ENCODE results near the gene PLB1. TPM values are rescaled to one million over a fixed set of nuclear protein-coding genes. Genes with fewer than 3 reads are reported as not detected.

The PLB1 gene
- polyA plus RNA-seq, 1 donor from 2014 or later, result 2.8 TPM

GRCh38 chr2:28628506-28628905 lies 132.6 kb downstream of the PLB1 start:
- TF ChIP-seq POLR2AphosphoS5 (IDR thresholded peaks at IDR 0.05) (no peak), SMC3 (conservative IDR thresholded peaks at IDR 0.05; ENCODE audit: poor library complexity) (no peak), MXI1 (conservative IDR thresholded peaks at IDR 0.05; ENCODE audit: poor library complexity, severe bottlenecking) (no peak), EP300 (conservative IDR thresholded peaks at IDR 0.05; ENCODE audit: poor library complexity, severe bottlenecking) (no peak), EZH2 (IDR thresholded peaks at IDR 0.05; ENCODE audit: borderline replicate concordance, insufficient read depth, low read length, poor library complexity, severe bottlenecking) (no peak), TAF1 (IDR thresholded peaks at IDR 0.05; ENCODE audit: low read depth) (no peak), RAD21 (conservative IDR thresholded peaks at IDR 0.05) (no peak)
- TF ChIP-seq, protein P1, sequence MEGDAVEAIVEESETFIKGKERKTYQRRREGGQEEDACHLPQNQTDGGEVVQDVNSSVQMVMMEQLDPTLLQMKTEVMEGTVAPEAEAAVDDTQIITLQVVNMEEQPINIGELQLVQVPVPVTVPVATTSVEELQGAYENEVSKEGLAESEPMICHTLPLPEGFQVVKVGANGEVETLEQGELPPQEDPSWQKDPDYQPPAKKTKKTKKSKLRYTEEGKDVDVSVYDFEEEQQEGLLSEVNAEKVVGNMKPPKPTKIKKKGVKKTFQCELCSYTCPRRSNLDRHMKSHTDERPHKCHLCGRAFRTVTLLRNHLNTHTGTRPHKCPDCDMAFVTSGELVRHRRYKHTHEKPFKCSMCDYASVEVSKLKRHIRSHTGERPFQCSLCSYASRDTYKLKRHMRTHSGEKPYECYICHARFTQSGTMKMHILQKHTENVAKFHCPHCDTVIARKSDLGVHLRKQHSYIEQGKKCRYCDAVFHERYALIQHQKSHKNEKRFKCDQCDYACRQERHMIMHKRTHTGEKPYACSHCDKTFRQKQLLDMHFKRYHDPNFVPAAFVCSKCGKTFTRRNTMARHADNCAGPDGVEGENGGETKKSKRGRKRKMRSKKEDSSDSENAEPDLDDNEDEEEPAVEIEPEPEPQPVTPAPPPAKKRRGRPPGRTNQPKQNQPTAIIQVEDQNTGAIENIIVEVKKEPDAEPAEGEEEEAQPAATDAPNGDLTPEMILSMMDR (IDR thresholded peaks at IDR 0.05; ENCODE audit: poor library complexity, severe bottlenecking), result no peak
- TF ChIP-seq, protein P2, sequence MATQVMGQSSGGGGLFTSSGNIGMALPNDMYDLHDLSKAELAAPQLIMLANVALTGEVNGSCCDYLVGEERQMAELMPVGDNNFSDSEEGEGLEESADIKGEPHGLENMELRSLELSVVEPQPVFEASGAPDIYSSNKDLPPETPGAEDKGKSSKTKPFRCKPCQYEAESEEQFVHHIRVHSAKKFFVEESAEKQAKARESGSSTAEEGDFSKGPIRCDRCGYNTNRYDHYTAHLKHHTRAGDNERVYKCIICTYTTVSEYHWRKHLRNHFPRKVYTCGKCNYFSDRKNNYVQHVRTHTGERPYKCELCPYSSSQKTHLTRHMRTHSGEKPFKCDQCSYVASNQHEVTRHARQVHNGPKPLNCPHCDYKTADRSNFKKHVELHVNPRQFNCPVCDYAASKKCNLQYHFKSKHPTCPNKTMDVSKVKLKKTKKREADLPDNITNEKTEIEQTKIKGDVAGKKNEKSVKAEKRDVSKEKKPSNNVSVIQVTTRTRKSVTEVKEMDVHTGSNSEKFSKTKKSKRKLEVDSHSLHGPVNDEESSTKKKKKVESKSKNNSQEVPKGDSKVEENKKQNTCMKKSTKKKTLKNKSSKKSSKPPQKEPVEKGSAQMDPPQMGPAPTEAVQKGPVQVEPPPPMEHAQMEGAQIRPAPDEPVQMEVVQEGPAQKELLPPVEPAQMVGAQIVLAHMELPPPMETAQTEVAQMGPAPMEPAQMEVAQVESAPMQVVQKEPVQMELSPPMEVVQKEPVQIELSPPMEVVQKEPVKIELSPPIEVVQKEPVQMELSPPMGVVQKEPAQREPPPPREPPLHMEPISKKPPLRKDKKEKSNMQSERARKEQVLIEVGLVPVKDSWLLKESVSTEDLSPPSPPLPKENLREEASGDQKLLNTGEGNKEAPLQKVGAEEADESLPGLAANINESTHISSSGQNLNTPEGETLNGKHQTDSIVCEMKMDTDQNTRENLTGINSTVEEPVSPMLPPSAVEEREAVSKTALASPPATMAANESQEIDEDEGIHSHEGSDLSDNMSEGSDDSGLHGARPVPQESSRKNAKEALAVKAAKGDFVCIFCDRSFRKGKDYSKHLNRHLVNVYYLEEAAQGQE (IDR thresholded peaks at IDR 0.05; ENCODE audit: borderline replicate concordance), result no peak
- H3K36me3 ChIP-seq (ENCODE audit: insufficient read depth, low read length), result no peaks in the 10 kb centered on the region

GRCh38 chr2:28628987-28629386 lies 133.1 kb downstream of the PLB1 start:
- no peaks in the 10 kb centered on the region for H3K36me3 ChIP-seq (ENCODE audit: insufficient read depth, low read length)
- H3K4me3 ChIP-seq (ENCODE audit: low read length), result no peak overlapping the region
- H3K27me3 ChIP-seq (ENCODE audit: insufficient read depth, low read depth, low read length), result no peaks in the 10 kb centered on the region
- H4K20me1 ChIP-seq (ENCODE audit: insufficient read depth), result no peaks in the 10 kb centered on the region
- no peak for TF ChIP-seq EZH2 (IDR thresholded peaks at IDR 0.05; ENCODE audit: borderline replicate concordance, insufficient read depth, low read length, poor library complexity, severe bottlenecking)
- TF ChIP-seq TAF1 (IDR thresholded peaks at IDR 0.05; ENCODE audit: low read depth), result no peak
- TF ChIP-seq SMC3 (conservative IDR thresholded peaks at IDR 0.05; ENCODE audit: poor library complexity), result no peak
- TF ChIP-seq, protein P1 (IDR thresholded peaks at IDR 0.05; ENCODE audit: poor library complexity, severe bottlenecking), result no peak
- TF ChIP-seq, protein P2 (IDR thresholded peaks at IDR 0.05; ENCODE audit: borderline replicate concordance), result no peak
- no peak for TF ChIP-seq POLR2AphosphoS5 (IDR thresholded peaks at IDR 0.05)
- no peak for TF ChIP-seq RAD21 (conservative IDR thresholded peaks at IDR 0.05)
- TF ChIP-seq MXI1 (conservative IDR thresholded peaks at IDR 0.05; ENCODE audit: poor library complexity, severe bottlenecking), result no peak
- TF ChIP-seq EP300 (conservative IDR thresholded peaks at IDR 0.05; ENCODE audit: poor library complexity, severe bottlenecking), result no peak
- no peaks in the 10 kb centered on the region for H3K79me2 ChIP-seq (replicated peaks; ENCODE audit: insufficient read depth, low read length)
- H3K9ac ChIP-seq (ENCODE audit: low read length), result no peak overlapping the region
- no peaks in the 10 kb centered on the region for H3K9me3 ChIP-seq (ENCODE audit: low read length)
- no peaks in the 10 kb centered on the region for H3K9me2 ChIP-seq (ENCODE audit: insufficient read depth, low read length)
- no peak overlapping the region for H2AFZ ChIP-seq (ENCODE audit: low read depth, low read length)
- no peaks in the 10 kb centered on the region for H3F3A ChIP-seq (ENCODE audit: insufficient read depth, low read length, poor library complexity, severe bottlenecking)
- H3K4me2 ChIP-seq (ENCODE audit: low read length), result no peak overlapping the region
- no peak overlapping the region for H3K27ac ChIP-seq (ENCODE audit: low read length)

More at GRCh38 chr2:28628506-28628905, 132.6 kb downstream of the PLB1 start:
- Histone ChIP-seq H3K79me2 (replicated peaks; ENCODE audit: insufficient read depth, low read length) (no peaks in the 10 kb centered on the region), H2AFZ (ENCODE audit: low read depth, low read length) (no peak overlapping the region), H3K9me3 (ENCODE audit: low read length) (no peaks in the 10 kb centered on the region), H3K9me2 (ENCODE audit: insufficient read depth, low read length) (no peaks in the 10 kb centered on the region), H3F3A (ENCODE audit: insufficient read depth, low read length, poor library complexity, severe bottlenecking) (no peaks in the 10 kb centered on the region), H3K4me3 (ENCODE audit: low read length) (no peak overlapping the region), H4K20me1 (ENCODE audit: insufficient read depth) (no peaks in the 10 kb centered on the region), H3K9ac (ENCODE audit: low read length) (no peak overlapping the region), H3K27me3 (ENCODE audit: insufficient read depth, low read depth, low read length) (no peaks in the 10 kb centered on the region), H3K27ac (ENCODE audit: low read length) (no peak overlapping the region), H3K4me2 (ENCODE audit: low read length) (no peak overlapping the region)

Data from neural cell (in vitro differentiated cells).